Measurements from ENCODE around the gene ZNF354C. TPM values are rescaled to one million over a fixed set of nuclear protein-coding genes. Genes with fewer than 3 reads are reported as not detected.

ZNF354C gene
- total RNA-seq, 1 donor from 2014 or later = 7.1 TPM

GRCh38 chr5:179123109-179123426 is 62.9 kb downstream of the ZNF354C start:
- H3K36me3 Mint-ChIP-seq (ENCODE audit: low read depth) = no peaks in the 10 kb centered on the region
- no peaks in the 10 kb centered on the region for H3K27me3 Mint-ChIP-seq
- ChIA-PET POLR2A (no interaction called here), CTCF (no interaction called here)
- DNase-seq = no peak
- no peak overlapping the region for H3K27ac Mint-ChIP-seq
- H3K4me3 Mint-ChIP-seq = no peak overlapping the region
- no peaks in the 10 kb centered on the region for H3K9me3 Mint-ChIP-seq
- ATAC-seq (ENCODE audit: low read depth) = no peak
- intact Hi-C loops (cut with micrococcal nuclease) = no loop called here
- H3K4me1 Mint-ChIP-seq = no peaks in the 10 kb centered on the region
- no peak for TF ChIP-seq CTCF (IDR thresholded peaks at IDR 0.05)

- intact Hi-C loops (cut with micrococcal nuclease) = no loop called here
- POLR2A ChIA-PET = no interaction called here
- Mint-ChIP-seq H3K27me3 (no peaks in the 10 kb centered on the region), H3K36me3 (ENCODE audit: low read depth) (no peaks in the 10 kb centered on the region), H3K4me3 (no peak overlapping the region), H3K4me1 (no peaks in the 10 kb centered on the region), H3K27ac (no peak overlapping the region), H3K9me3 (no peaks in the 10 kb centered on the region)
- ATAC-seq (ENCODE audit: low read depth) = no peak
- no peak for DNase-seq
- no peak for TF ChIP-seq CTCF (IDR thresholded peaks at IDR 0.05)
- CTCF ChIA-PET = no interaction called here
Observed at GRCh38 chr5:179123491-179124272, 63.5 kb downstream of the ZNF354C start.

GRCh38 chr5:179124273-179124852 is 64.2 kb downstream of the ZNF354C start:
- H3K4me1 Mint-ChIP-seq = no peaks in the 10 kb centered on the region
- no peak overlapping the region for H3K4me3 Mint-ChIP-seq
- ATAC-seq (ENCODE audit: low read depth) (no peak), DNase-seq (no peak)
- intact Hi-C loops (cut with micrococcal nuclease) = no loop called here
- no peaks in the 10 kb centered on the region for H3K36me3 Mint-ChIP-seq (ENCODE audit: low read depth)
- ChIA-PET POLR2A (no interaction called here), CTCF (no interaction called here)
- TF ChIP-seq CTCF (IDR thresholded peaks at IDR 0.05) = no peak
- no peaks in the 10 kb centered on the region for H3K9me3 Mint-ChIP-seq
- H3K27me3 Mint-ChIP-seq = no peaks in the 10 kb centered on the region
- H3K27ac Mint-ChIP-seq = no peak overlapping the region

GRCh38 chr5:179124853-179125788 is 64.9 kb downstream of the ZNF354C start:
- Mint-ChIP-seq H3K27me3 (no peaks in the 10 kb centered on the region), H3K27ac (no peak overlapping the region), H3K36me3 (ENCODE audit: low read depth) (no peaks in the 10 kb centered on the region), H3K9me3 (no peaks in the 10 kb centered on the region), H3K4me3 (no peak overlapping the region), H3K4me1 (no peaks in the 10 kb centered on the region)
- intact Hi-C loops (cut with micrococcal nuclease) = no loop called here
- ATAC-seq (ENCODE audit: low read depth) = no peak
- CTCF ChIA-PET = no interaction called here
- TF ChIP-seq CTCF (IDR thresholded peaks at IDR 0.05) = no peak
- POLR2A ChIA-PET = no interaction called here
- no peak for DNase-seq
